NK-92 treated with Interleukin-12 subunit alpha and Interleukin-12 subunit beta, amount 100 ng/mL, for 24 hours (cell line): ENCODE results near the gene OR8B3.
"Not testable (repeated sequence)": the region's sequence is repeated elsewhere in the genome, so short reads cannot be mapped to it uniquely, and the experiment has no call there.

Source experiments
- DNase-seq: peaks from one replicate; lab custom pipeline; 2025; lab: John Stamatoyannopoulos, UW

Gene OR8B3, protein sequence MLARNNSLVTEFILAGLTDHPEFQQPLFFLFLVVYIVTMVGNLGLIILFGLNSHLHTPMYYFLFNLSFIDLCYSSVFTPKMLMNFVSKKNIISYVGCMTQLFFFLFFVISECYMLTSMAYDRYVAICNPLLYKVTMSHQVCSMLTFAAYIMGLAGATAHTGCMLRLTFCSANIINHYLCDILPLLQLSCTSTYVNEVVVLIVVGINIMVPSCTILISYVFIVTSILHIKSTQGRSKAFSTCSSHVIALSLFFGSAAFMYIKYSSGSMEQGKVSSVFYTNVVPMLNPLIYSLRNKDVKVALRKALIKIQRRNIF

DNA sequence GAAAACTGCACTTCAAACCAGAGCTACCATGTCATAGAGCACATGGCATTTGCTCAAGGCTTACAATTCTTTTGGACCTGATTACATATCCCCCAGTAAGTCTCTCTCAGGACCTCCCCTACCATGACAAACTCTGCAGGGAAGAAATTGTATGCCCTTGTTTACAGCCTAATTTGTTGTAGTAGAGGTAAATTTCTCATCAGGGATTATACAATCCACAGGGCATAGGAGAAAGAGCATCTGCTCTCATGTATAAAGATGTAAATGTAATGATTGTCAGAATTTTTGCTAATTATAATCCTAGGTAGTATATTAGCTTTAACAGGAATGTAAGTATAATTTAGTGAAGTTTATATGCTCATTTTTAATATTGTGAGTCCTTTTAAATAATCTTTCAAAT lies at the start of gene OR8B3:
OR8B3 (minus strand) TSS at position 101 of the 400 bp plus-strand sequence. CDS start 1,673 bp downstream, outside the sequence.
- no peak for DNase-seq

DNA sequence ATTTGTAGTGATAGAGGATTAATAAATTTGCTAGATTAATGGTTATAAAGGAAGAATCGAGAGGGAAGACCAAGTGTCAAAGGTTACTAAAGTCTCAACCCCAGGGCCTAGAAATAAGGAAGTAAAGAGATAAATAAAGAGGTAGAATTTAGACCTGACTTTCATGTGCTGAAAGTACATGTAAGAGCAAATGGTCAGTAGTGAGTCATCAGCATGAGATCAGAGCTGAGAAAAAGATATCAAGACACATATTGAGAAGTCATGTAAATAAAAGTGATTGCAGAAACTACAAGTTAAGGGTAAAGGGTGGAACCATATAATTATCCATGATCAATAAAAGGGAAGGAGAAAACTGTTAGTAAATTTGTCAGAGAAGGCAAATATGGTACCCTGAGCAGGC lies 48.1 kb upstream of the OR8B3 start:
- no peak for DNase-seq

DNA sequence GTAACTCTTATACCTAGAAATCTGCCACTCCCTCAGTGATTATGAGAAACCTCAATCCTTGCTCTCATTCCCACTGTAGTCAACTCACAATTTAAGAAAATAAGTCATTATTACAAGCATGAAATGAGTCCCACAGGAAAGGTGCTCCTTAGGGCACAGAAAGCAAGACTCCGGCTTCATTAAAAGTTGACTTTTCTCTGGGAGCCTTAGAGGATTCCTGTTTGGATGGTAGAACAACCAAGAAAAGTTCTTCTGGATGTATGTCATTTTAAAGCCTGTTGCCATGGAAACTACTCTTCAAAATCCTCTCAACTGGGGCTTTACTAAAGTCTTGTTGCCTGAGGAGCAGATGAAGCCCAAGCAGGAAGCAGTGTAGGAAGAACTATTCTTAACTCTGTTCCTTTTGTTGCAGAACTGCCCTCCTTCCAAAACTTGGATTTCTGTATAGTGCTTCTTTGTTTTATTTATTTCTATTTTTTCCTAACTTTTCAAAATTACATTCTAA lies 46.9 kb upstream of the OR8B3 start, which contains the start of gene OR8B8:
OR8B8 (minus strand) TSS at position 51 of the 505 bp plus-strand sequence. CDS start 4,611 bp downstream, outside the sequence.
- DNase-seq = no peak

DNA sequence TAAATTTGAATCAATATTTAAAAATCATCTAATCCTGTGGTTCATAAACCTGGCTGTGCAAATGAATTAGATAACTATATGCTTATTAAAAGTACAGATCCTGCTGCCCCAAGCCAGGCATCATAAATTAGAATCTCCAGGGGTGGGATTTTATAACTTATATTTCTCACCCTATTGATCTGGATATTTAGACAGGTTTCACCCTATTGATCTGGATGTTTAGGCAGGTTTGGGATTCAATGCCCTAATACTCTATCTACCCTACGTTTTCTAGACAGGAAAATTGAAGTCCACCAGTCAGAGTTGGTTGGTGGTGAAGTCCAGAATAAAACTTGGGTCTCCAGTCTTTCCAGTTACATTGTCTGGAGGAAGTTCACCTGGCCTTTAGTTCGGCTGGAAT lies 44.0 kb upstream of the OR8B3 start:
- no peak for DNase-seq

DNA sequence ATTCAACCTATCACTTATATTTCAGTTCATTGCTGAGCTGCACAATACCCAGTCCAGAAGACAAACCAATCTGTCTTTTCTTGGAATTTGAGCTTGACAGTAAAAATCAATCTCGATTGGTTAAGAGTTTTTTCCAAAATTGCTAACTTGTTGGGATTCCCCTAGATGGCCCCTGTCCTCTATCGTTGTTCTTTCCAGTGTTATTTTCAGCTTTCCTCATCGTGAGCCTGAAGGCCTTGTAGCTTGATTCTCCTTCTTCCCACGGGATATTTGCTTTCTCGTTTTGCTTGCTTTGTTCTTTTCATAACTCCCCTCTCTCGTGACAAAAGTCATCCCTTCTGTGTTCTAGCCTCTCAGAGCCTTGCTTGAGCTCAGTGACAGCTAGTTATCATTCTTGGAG lies 43.6 kb upstream of the OR8B3 start:
- DNase-seq = no peak

DNA sequence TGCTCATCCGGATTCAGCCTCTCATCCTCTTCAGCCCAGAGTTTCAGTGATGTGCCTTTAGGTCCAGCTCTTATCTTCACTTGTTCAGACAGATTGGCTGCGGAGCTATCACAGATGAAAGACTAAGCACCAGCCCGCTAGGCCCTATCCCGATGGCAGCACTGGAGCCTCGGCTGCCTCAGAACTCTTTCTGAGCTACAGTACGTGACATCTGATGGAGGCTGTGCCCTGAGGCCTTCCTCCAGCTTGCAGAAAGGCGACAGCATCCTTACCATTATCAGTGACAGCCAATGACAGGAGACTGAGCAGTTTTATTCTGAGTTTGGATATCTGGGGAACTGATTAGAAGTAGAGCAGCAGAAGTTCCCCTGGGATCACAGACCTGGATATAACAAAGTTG lies 42.7 kb upstream of the OR8B3 start:
- DNase-seq = no peak

DNA sequence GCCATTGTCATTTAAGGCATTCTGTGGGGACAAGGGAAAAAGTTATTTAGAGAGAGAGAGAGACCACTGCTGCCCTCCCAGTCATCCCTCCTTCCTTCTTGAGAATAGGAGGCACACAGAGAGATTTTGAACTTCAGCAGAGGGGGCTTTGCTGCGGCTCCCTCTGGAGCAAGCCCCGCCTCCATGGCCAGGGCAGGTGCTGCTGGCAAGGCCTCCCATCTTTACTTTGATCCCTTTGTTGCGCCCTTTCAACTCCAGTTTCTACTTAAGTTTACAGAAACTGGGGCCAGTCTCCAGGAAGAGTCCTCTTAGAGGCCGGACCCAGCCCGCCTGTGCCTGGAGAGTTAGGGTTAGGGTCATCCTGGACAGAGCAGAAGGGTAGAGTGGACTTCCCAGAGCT lies 42.3 kb upstream of the OR8B3 start:
- no peak for DNase-seq

DNA sequence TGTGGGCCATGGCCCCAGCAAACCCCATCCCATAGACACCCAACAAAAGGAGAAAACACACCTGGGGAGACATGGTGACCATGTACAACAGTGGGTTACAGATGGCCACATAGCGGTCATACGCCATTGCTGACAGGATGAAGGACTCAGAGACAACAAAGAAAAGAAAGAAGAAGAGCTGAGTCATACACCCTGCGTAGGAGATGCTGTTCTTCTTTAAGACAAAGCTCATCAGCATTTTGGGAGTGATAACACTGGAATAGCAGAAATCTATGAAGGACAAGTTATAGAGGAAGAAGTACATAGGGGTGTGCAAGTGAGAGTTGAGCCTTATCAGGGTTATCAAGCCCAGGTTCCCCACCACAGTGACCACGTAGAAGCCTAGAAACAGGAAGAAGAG lies 41.8 kb upstream of the OR8B3 start:
- no peak for DNase-seq

DNA sequence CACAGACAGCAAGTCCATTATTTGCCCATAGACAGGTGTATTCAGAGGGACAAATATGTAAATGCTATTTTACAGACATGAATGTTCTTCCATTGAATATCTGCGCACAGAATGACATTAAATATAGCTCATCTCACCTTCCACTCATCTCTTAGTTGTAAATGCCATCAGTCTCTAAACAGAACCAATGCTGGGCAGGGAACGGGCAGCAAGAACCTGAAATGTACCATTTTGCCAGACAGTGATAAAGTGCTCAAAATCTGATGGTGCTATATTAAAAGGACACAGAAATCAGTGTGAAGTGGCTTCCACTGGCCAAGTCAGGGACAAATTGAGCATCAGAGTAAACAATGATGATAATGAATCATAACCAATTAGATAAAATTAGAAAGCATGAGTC lies 35.9 kb upstream of the OR8B3 start:
- DNase-seq = no peak

DNA sequence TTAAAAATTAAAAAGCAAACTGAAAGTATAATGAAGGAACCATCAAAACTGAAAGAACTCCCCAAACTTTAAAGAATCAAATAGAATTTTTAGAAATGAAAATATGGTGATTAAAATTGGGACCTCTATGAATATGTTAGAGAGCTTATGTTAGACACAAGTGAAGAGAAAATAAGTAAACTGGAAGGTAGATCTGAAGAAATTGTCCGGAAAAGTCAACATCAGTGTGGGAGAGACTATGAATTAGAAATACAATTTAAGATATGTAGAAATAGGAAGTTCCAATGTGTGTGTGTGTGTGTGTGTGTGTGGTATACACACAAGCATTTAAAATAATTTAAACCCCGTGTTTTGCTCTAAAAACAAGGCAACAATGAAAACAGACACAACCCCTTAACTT lies 30.8 kb upstream of the OR8B3 start:
- no peak for DNase-seq

DNA sequence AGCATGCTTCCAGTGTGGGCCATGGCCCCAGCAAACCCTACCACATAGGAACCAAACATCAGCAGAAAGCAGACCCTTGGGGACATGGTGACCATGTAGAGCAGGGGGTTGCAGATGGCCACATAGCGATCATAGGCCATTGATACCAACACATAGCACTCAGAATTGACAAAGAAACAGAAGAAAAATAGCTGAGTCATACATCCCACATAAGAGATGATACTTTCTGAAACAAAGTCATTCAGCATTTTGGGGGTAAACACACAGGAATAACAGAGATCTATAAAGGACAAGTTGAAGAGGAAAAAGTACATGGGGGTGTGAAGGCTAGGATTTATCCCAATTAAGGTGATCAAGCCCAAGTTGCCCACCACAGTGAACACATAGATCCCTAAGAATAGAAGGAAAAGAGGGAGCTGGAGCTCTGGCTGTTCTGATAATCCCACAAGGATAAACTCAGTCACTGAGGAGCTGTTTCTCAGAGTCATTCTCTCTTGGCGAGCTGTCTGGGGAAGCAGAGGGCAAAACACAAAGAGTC lies 25.6 kb upstream of the OR8B3 start, which contains the start of gene OR8B4:
OR8B4 (minus strand) TSS at position 488 of the 538 bp plus-strand sequence; CDS start at position 488, 0 bp downstream.
- no peak for DNase-seq

DNA sequence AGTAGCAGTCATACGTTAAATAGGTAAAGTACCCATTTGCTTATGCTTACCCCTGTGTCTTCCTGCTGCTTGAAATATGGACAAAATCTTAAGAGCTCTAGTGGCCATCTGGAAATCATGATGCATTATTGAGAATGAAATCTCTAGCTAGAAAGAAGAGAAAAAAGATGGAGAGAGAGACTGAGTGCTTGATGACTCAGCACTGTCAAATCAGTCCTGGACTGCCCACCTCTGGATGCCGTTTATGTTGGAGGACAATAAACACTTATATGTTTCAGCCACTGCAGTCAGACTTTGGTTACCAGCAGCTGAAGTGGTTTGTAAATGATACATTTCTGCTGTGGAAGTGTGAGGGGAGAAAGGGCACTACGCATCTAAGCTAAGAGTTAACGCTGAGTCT lies 22.2 kb upstream of the OR8B3 start:
- no peak for DNase-seq

DNA sequence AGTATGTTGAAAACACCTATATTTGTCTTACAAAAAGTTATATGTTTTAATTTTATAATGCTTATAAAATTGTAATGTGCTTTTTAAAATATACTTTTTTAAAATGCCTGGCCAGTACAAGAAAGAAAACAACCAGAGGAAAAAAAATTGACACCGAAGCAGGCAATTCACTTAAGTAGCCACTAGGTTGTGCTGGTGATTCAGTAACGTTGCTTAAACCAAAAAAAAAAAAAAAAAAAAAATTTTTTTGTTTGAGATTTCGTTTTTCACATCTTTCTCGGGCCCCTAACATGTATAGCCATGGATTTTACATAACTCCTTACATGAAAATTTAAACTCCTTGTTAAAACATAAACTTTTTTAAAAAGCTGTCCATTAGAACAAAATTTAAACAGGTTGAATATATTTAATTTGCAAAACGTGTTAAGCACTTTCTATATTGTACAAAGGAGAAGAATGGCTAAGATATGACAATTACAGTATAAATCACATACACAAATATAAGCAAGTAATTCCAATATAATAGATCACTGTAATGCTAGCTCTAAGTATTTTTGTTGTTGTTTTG lies 16.6 kb upstream of the OR8B3 start:
- DNase-seq = no peak

DNA sequence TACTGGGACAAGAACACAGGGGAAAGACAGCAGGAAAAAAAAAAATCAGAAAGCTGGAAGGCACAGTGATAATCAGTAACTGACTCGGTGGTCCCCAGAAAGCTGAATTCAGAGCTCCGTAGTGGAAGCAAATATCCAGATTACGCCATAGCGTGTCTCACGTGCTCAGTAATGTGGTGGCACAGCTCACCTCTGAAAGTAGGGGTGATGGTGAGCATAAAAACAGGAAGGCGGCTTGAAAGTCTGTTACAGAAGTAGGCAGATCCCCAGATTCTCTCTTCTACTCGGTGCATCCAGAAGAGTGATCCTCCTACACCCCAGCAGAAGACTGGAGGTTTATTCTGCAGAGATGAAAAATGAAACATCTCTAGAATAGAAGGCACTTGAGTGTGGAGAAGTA lies 11.1 kb upstream of the OR8B3 start:
- DNase-seq = no peak

DNA sequence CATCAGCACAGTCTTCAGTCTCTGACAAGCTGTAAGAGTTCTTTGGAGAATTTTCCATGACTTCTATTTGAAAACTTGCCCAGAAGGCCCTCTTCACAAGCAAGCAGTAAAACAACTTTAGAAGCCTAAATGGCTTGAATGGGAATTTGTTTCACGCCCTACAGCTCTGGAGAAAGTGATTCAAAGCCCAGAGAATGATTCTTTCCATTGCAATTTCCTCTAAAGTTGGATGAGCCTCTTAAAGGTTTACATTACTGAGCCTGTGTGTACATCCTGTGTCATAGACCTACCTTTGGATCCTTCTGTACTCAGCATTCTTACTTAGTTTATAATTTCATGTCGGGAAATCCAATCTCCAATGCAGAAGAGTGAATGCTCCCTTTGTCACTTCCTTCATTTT lies 6.8 kb upstream of the OR8B3 start:
- DNase-seq = no peak

DNA sequence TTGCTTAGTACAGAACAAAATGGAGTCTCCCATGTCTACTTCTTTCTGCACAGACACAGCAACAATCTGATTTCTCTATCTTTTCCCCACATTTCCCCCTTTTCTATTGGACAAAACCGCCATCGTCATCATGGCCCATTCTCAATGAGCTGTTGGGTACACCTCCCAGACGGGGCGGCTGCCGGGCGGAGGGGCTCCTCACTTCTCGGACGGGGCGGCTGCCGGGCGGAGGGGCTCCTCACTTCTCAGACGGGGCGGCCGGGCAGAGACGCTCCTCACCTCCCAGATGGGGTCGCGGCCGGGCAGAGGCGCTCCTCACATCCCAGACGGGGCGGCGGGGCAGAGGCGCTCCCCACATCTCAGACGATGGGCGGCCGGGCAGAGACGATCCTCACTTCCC lies 4.4 kb upstream of the OR8B3 start:
- DNase-seq = not testable (repeated sequence)

DNA sequence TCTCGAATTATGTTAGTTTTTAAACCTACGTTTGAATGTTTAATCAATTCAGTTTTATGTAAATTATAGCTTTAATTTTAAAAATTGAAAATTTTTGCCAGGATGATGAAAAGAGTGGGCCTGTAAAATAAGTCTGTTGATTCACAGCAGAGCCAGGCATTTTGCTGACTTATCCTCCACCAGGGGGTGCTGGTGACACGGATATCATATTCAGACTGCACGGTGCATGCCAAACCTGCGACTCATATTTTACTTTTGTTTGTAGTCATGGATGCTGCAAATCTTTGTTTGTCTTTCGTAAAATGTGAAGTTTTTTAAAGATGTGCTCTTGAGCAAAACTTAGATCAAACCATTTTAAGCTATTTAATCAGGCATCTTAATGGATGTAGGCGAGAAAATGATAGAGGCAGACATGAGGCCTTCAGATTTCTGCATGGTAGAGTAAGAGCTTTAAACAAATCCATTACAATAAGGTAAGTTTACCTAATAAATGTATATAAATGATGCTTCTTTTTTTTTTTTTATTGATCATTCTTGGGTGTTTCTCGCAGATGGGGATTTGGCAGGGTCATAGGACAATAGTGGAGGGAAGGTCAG lies 3.6 kb upstream of the OR8B3 start:
- peak; percentile 21 for DNase-seq

DNA sequence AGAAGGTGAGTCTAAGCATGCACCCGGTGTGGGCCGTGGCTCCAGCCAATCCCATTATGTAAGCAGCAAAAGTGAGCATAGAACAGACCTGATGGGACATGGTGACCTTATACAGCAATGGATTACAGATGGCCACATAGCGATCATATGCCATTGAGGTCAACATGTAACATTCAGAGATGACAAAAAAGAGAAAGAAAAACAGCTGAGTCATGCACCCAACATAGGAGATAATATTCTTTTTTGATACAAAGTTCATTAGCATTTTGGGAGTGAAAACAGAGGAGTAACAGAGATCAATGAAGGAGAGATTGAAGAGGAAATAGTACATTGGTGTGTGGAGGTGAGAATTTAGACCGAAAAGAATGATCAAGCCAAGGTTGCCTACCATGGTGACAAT lies 2.0 kb downstream of the OR8B3 start:
- DNase-seq = not testable (repeated sequence)

DNA sequence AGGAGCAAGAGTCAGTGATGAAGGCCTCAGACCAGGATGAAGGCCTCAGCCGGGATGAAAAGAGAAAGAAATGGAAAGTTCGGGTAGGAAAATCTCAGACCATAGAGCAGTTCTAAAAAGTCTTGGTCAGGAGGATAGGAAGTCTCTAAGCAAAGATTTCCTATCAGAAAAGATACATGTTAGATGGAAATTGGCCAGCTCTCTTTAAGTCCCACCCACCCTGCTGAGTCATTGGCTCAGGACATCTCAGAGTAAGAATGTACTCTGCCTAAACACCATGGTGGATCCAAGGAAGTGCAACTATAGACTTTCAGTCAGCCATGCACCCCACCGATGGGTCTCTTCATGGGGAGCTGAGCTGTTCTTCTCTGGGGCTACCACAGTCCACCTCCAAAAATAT lies 4.4 kb downstream of the OR8B3 start:
- DNase-seq = no peak

DNA sequence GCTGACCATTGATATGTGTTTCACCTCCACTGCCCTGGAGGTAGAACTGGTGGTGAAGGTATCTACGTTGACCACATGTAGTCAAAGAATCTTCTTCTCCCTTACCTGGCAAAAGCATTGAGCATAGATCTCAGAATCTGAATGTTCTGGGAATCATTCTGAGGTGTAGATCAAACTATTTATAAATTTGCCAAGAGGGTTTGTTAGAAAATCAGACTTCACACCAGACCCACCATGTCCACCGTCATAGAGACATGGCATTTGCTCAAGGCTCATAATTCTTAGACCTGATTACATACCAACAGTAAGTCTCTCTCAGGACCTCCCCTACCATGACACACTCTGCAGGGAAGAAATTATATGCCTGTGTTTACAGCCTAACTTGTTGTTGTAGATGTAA lies 14.4 kb downstream of the OR8B3 start, which contains the start of gene OR8B2:
OR8B2 (minus strand) TSS at position 101 of the 400 bp plus-strand sequence. CDS start 1,156 bp downstream, outside the sequence.
- no peak for DNase-seq

DNA sequence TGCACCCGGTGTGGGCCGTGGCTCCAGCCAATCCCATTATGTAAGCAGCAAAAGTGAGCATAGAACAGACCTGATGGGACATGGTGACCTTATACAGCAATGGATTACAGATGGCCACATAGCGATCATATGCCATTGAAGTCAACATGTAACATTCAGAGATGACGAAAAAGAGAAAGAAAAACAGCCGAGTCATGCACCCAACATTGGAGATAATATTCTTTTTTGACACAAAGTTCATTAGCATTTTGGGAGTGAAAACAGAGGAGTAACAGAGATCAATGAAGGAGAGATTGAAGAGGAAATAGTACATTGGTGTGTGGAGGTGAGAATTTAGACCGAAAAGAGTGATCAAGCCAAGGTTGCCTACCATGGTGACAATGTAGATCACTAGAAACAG lies 16.0 kb downstream of the OR8B3 start:
- not testable (repeated sequence) for DNase-seq

DNA sequence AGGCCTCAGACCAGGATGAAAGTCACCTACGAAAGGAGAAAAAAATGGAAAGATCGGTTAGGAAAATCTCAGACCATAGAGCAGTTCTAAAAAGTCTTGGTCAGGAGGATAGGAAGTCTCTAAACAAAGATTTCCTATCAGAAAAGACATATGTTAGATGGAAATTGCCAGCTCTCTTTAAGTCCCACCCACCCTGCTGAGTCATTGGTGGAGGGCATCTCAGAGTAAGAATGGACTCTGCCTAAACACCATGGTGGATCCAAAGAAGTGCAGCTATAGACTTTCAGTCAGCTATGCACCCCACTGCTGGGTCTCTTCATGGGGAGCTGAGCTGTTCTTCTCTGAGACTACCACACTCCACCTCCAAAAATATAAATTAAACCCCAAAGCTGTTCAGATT lies 18.2 kb downstream of the OR8B3 start:
- DNase-seq = no peak

DNA sequence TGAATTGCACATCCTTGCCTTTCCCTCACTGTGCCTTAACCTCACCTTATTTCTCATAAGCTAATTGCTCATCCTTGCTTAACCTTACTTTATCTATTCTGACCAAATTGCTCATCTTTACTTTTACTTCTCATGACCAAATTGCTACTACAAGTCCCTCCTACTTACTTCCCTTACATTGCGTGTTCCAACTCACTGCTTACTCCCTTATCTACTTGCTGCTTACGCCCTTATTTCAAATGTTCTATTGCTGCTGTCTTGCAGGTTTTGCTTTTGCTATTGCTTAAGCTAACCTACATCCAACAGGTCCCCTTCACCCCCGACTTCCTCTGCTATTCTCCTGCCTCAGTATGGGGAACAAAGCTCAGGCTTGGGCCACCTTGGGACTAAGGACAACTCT lies 22.5 kb downstream of the OR8B3 start:
- no peak for DNase-seq
